ENCODE results near the gene IFNGR2. TPM values are rescaled to one million over a fixed set of nuclear protein-coding genes. Genes with fewer than 3 reads are reported as not detected.

The IFNGR2 gene
- total and polyA plus RNA-seq, 2 of the 13 experiments (the other 11 are each of a cell fraction or from before 2014, with no cell fraction given), result 61.3 to 117 TPM

DNA sequence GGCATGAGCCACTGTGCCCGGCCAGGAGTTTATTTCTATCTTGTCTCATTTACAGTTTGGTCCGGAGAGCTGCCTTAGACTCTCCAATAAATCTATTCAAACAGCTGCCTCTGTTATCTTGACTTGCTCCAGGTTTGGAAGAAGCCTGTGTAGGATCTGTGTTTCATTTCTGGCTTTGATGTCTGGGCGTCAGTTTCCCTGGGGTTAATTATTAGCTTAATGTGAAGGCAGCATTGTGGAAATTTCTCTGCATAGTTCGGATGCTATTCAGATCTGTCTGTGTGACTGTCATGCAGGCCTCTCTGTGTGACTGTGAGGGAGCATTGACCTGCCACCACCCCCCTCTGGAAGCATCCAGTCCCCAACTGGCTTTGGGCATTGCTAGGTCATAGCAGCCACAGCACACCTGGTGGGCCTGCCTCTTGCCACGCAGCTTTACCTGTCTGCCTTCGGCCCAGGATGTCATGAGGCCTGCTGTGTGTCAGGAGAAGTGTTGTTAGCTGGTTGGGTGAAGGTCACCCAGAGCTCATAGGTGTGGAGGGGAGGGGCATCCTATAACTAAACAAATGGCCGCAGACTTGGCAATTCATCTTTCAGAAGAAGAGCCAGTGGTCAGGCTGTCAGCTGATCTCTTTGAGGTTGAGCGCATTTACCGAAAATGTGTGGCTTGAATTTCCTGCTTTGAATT is 9.8 kb downstream of the IFNGR2 start (continued):
- TF ChIP-seq LBX2 (CRISPR knock-in tag; IDR thresholded peaks at IDR 0.05; ENCODE audit: borderline replicate concordance), result no peak
- TF ChIP-seq ZFYVE20 (CRISPR knock-in tag; IDR thresholded peaks at IDR 0.05; ENCODE audit: borderline replicate concordance, low read depth), result no peak
- TF ChIP-seq SKI (IDR thresholded peaks at IDR 0.05; ENCODE audit: partially characterized antibody), result peak; percentile 61
- TF ChIP-seq ZFP37 (CRISPR knock-in tag; IDR thresholded peaks at IDR 0.05; ENCODE audit: borderline replicate concordance), result no peak
- no peak for TF ChIP-seq NFYB (CRISPR knock-in tag; IDR thresholded peaks at IDR 0.05)
- no peak for TF ChIP-seq SP2 (CRISPR knock-in tag; IDR thresholded peaks at IDR 0.05)
- no peak for TF ChIP-seq HOXD1 (CRISPR knock-in tag; IDR thresholded peaks at IDR 0.05)
- TF ChIP-seq ZFP36L2 (CRISPR knock-in tag; IDR thresholded peaks at IDR 0.05), result no peak
- TF ChIP-seq, protein P1, sequence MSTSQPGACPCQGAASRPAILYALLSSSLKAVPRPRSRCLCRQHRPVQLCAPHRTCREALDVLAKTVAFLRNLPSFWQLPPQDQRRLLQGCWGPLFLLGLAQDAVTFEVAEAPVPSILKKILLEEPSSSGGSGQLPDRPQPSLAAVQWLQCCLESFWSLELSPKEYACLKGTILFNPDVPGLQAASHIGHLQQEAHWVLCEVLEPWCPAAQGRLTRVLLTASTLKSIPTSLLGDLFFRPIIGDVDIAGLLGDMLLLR (CRISPR knock-in tag; IDR thresholded peaks at IDR 0.05), result no peak
- TF ChIP-seq ZNF180 (CRISPR knock-in tag; IDR thresholded peaks at IDR 0.05; ENCODE audit: borderline replicate concordance, low read depth), result no peak
- peak; percentile 49; the same call in 1 of the 2 replicates for TF ChIP-seq MTA1 (CRISPR knock-in tag; IDR thresholded peaks at IDR 0.05; ENCODE audit: borderline replicate concordance)
- peak; percentile 86; the same call in 1 of the 2 replicates for TF ChIP-seq ZNF350 (CRISPR knock-in tag; IDR thresholded peaks at IDR 0.05; ENCODE audit: borderline replicate concordance, low read depth)
- TF ChIP-seq PHF8 (CRISPR knock-in tag; IDR thresholded peaks at IDR 0.05), result peak; percentile 53
- no peak for TF ChIP-seq ZNF101 (CRISPR knock-in tag; IDR thresholded peaks at IDR 0.05; ENCODE audit: borderline replicate concordance, low read depth)
- TF ChIP-seq, protein P2, sequence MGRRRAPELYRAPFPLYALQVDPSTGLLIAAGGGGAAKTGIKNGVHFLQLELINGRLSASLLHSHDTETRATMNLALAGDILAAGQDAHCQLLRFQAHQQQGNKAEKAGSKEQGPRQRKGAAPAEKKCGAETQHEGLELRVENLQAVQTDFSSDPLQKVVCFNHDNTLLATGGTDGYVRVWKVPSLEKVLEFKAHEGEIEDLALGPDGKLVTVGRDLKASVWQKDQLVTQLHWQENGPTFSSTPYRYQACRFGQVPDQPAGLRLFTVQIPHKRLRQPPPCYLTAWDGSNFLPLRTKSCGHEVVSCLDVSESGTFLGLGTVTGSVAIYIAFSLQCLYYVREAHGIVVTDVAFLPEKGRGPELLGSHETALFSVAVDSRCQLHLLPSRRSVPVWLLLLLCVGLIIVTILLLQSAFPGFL (CRISPR knock-in tag; IDR thresholded peaks at IDR 0.05), result no peak
- TF ChIP-seq CREM (IDR thresholded peaks at IDR 0.05), result peak; percentile 67
- TF ChIP-seq CREM (CRISPR knock-in tag; IDR thresholded peaks at IDR 0.05), result no peak
- TF ChIP-seq ZNF704 (CRISPR knock-in tag; IDR thresholded peaks at IDR 0.05; ENCODE audit: borderline replicate concordance), result no peak
- TF ChIP-seq THYN1 (CRISPR knock-in tag; IDR thresholded peaks at IDR 0.05; ENCODE audit: borderline replicate concordance, low read depth), result no peak
- TF ChIP-seq MXI1 (IDR thresholded peaks at IDR 0.05; ENCODE audit: borderline replicate concordance, low read depth, low read length), result peak; percentile 48; the same call in 1 of the 3 replicates
- TF ChIP-seq ETV6 (CRISPR knock-in tag; conservative IDR thresholded peaks at IDR 0.05), result peak; percentile 52; the same call in 1 of the 2 replicates
- TF ChIP-seq KLF13 (CRISPR knock-in tag; IDR thresholded peaks at IDR 0.05), result no peak
- TF ChIP-seq SIX4 (CRISPR knock-in tag; IDR thresholded peaks at IDR 0.05), result peak; percentile 18; the same call in 1 of the 2 replicates
- TF ChIP-seq SIN3B (IDR thresholded peaks at IDR 0.05; ENCODE audit: low read length), result no peak
- TF ChIP-seq SRSF4 (IDR thresholded peaks at IDR 0.05; ENCODE audit: low read depth, low read length, poor library complexity, severe bottlenecking), result no peak
- TF ChIP-seq, protein P3, sequence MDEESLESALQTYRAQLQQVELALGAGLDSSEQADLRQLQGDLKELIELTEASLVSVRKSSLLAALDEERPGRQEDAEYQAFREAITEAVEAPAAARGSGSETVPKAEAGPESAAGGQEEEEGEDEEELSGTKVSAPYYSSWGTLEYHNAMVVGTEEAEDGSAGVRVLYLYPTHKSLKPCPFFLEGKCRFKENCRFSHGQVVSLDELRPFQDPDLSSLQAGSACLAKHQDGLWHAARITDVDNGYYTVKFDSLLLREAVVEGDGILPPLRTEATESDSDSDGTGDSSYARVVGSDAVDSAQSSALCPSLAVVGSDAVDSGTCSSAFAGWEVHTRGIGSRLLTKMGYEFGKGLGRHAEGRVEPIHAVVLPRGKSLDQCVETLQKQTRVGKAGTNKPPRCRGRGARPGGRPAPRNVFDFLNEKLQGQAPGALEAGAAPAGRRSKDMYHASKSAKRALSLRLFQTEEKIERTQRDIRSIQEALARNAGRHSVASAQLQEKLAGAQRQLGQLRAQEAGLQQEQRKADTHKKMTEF (CRISPR knock-in tag; IDR thresholded peaks at IDR 0.05), result no peak; the same call in none of the 2 replicates
- no peak for TF ChIP-seq ZNF883 (CRISPR knock-in tag; IDR thresholded peaks at IDR 0.05; ENCODE audit: not compliant biosample characterization)

All from HepG2 (cell line).